ENCODE results near the gene MAST2.

- TF ChIP-seq, protein P1, sequence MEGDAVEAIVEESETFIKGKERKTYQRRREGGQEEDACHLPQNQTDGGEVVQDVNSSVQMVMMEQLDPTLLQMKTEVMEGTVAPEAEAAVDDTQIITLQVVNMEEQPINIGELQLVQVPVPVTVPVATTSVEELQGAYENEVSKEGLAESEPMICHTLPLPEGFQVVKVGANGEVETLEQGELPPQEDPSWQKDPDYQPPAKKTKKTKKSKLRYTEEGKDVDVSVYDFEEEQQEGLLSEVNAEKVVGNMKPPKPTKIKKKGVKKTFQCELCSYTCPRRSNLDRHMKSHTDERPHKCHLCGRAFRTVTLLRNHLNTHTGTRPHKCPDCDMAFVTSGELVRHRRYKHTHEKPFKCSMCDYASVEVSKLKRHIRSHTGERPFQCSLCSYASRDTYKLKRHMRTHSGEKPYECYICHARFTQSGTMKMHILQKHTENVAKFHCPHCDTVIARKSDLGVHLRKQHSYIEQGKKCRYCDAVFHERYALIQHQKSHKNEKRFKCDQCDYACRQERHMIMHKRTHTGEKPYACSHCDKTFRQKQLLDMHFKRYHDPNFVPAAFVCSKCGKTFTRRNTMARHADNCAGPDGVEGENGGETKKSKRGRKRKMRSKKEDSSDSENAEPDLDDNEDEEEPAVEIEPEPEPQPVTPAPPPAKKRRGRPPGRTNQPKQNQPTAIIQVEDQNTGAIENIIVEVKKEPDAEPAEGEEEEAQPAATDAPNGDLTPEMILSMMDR (IDR thresholded peaks at IDR 0.05; ENCODE audit: extremely low read depth in 1 of 2, insufficient read depth in 1 of 2, low read depth in 1 of 2, low read length in 2 of 2) = no peak
- no peak for TF ChIP-seq FOS (IDR thresholded peaks at IDR 0.05; ENCODE audit: borderline replicate concordance, insufficient read depth, low read length)
These were observed 81.3 kb downstream of the MAST2 start for GRCh38 chr1:45884700-45885099.

Measured in endothelial cell of umbilical vein (primary cell).